Upper lobe of left lung (tissue), 6 donors: ENCODE results near the gene SLBP. TPM values are rescaled to one million over a fixed set of nuclear protein-coding genes. Genes with fewer than 3 reads are reported as not detected.

ENCODE experiments used
- ATAC-seq, 2 donors: fragments of 200-7000 bp; cut with Tn5 transposase; one replicate each; pipeline ENCODE4 v1.9.1; 2022; ENCODE audit warnings: mild to moderate bottlenecking in 2 of 2, moderate library complexity in 2 of 2; ENCODE audit not compliant: low FRiP score in 2 of 2
- DNase-seq, 2 donors: peaks; one replicate each; pipeline ENCODE4 v3.0.0-alpha.2; 2019 to 2020
- H3K27ac ChIP-seq, 4 donors: fragments of 200-600 bp; sonication (generic); one replicate each; pipeline ENCODE4 v1.5.1; 2016 to 2019
- H3K27me3 ChIP-seq, 4 donors: fragments of 200-600 bp; sonication (generic); one replicate each; pipeline ENCODE4 v1.5.1; 2017 to 2019
- H3K36me3 ChIP-seq, 4 donors: fragments of 200-600 bp; sonication (generic); one replicate each; pipeline ENCODE4 v1.5.1; 2016 to 2019
- H3K4me1 ChIP-seq, 4 donors: fragments of 200-600 bp; sonication (generic); one replicate each; pipeline ENCODE4 v1.5.1; 2018 to 2019
- H3K4me3 ChIP-seq, 4 donors: fragments of 200-600 bp; sonication (generic); one replicate each; pipeline ENCODE4 v1.5.1; 2017 to 2019; ENCODE audit warnings: mild to moderate bottlenecking in 2 of 4, moderate library complexity in 1 of 4
- H3K9me3 ChIP-seq, 4 donors: fragments of 200-600 bp; sonication (generic); one replicate each; pipeline ENCODE4 v1.5.1; 2018 to 2019
- EP300 ChIP-seq, 4 donors: sonication (generic); formaldehyde crosslinking; IDR thresholded peaks; one replicate each; pipeline ENCODE4 v1.5.1; 2017; ENCODE audit warnings: antibody characterized with exemption in 4 of 4, control low read depth in 2 of 4
- POLR2A ChIP-seq, 4 donors: fragments of 450-650 bp; IDR thresholded peaks; one replicate each; pipeline ENCODE4 v1.5.1; 2016 to 2017; ENCODE audit warnings: antibody characterized with exemption in 4 of 4, mild to moderate bottlenecking in 2 of 4
- POLR2AphosphoS5 ChIP-seq, 2 donors: sonication (generic); formaldehyde crosslinking; IDR thresholded peaks; one replicate each; pipeline ENCODE4 v1.5.1; 2017; ENCODE audit warnings: antibody characterized with exemption in 2 of 2
- WGBS, 2 donors: methylation state at CpG; one replicate each; pipeline ENCODE4 v1.1.5; 2017 to 2018; 5-methylcytosine and 5-hydroxymethylcytosine counted together
- total RNA-seq, 6 donors: library from RNA; depleted of rRNA in 4 of 6; stranded (reverse); fragments of >200 nt in 4 of 6; gene quantifications; one replicate each; pipeline versions ENCODE4 v1.1.0 to v1.2.1, GENCODE V29; 2016 to 2021
- TF ChIP-seq, protein P1 (sequence below), 6 experiments: fragments of 450-650 bp in 4 of 6; fragments of 200-600 bp in 2 of 6; sonication (generic) in 2 of 6; IDR thresholded peaks; one replicate each; pipeline ENCODE4 v1.5.1; 2016 to 2019; ENCODE audit warnings: antibody characterized with exemption in 6 of 6
- donor health status: DM: no; HTN: no; CAD: no; lungs with moderate emphysema.
- donor health status: DM: no; HTN: yes; CAD: no; lungs with severe emphysema.

SLBP gene
- total RNA-seq, 6 donors from 2014 or later = 33.0 to 51.1 (median 38.0) TPM

DNA sequence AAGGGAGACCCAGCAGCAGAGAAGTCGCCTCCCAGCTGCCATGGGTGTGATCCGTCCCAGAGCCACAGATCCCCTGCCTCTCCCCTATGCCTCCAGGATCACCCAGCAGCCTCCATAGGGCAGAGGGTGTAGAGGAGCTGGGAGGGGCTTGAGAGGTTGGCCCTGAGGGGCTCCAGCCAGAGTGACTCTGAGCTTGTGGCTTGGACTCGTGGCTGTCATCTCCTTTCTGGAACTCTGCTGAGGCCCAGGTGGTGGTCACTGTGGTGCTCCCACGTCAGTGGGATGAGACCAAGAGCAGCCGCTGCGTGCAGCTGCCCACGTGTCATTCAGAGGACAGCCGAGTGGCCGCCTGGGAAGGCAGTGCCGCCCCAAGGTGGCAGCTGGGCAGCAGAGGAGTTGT, 13.4 kb upstream of the SLBP start:
- TF ChIP-seq, protein P1, sequence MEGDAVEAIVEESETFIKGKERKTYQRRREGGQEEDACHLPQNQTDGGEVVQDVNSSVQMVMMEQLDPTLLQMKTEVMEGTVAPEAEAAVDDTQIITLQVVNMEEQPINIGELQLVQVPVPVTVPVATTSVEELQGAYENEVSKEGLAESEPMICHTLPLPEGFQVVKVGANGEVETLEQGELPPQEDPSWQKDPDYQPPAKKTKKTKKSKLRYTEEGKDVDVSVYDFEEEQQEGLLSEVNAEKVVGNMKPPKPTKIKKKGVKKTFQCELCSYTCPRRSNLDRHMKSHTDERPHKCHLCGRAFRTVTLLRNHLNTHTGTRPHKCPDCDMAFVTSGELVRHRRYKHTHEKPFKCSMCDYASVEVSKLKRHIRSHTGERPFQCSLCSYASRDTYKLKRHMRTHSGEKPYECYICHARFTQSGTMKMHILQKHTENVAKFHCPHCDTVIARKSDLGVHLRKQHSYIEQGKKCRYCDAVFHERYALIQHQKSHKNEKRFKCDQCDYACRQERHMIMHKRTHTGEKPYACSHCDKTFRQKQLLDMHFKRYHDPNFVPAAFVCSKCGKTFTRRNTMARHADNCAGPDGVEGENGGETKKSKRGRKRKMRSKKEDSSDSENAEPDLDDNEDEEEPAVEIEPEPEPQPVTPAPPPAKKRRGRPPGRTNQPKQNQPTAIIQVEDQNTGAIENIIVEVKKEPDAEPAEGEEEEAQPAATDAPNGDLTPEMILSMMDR (IDR thresholded peaks at IDR 0.05) = no peak
- TF ChIP-seq POLR2AphosphoS5 (IDR thresholded peaks at IDR 0.05) (no peak), EP300 (IDR thresholded peaks at IDR 0.05) (no peak), POLR2A (IDR thresholded peaks at IDR 0.05) (no peak)
- Histone ChIP-seq H3K27ac (peak overlapping the region in 2 of 4 donors; percentile 7 to 86), H3K36me3 (peaks cover 0 to 17% (median 4%) of the 10 kb centered on the region in 4 donors), H3K27me3 (no peaks in the 10 kb centered on the region), H3K9me3 (no peaks in the 10 kb centered on the region), H3K4me3 (no peak overlapping the region), H3K4me1 (peaks cover 42 to 67% (median 53%) of the 10 kb centered on the region in 4 donors)
- no peak for ATAC-seq
- DNase-seq = peak in 1 of 2 donors; percentile 62
- WGBS, 2 donors = 89 to 95% methylated on average over 5 to 10 of the region's 10 CpGs

DNA sequence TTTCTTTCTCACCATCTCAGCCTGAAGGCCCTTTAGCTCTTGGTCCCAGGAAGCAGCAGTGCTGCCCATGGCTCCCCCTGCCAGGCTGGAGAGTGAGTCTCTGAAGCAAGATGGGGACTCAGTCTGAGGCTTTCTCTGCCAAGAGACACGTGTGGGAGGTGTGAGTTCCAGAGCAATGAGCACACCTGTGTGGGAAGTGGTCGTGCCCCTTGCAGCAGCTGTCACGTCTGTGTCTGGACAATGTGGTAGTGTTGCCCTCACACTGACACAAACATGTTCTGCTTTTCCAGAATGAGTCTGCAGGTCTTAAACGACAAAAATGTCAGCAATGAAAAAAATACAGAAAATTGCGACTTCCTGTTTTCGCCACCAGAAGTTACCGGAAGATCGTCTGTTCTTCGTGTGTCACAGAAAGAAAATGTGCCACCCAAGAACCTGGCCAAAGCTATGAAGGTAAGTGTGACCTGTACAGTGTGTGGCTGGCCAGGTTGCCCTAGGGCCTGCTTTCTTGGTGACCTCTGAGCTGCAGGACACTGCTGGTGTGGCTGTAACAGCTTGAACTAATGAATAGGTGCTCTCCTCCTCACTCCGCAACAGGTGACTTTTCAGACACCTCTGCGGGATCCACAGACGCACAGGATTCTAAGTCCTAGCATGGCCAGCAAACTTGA, 11.1 kb upstream of the SLBP start:
- H3K36me3 ChIP-seq = peaks cover 0 to 11% (median 6%) of the 10 kb centered on the region in 4 donors
- no peaks in the 10 kb centered on the region for H3K9me3 ChIP-seq
- TF ChIP-seq POLR2AphosphoS5 (IDR thresholded peaks at IDR 0.05) (no peak), EP300 (IDR thresholded peaks at IDR 0.05) (no peak), POLR2A (IDR thresholded peaks at IDR 0.05) (peak in 1 of 4 donors; percentile 52)
- TF ChIP-seq, protein P1 (IDR thresholded peaks at IDR 0.05) = no peak
- H3K4me1 ChIP-seq = peaks cover 39 to 64% (median 53%) of the 10 kb centered on the region in 4 donors
- no peaks in the 10 kb centered on the region for H3K27me3 ChIP-seq
- WGBS, 2 donors = 67 to 71% methylated on average over 12 of the region's 12 CpGs
- peak overlapping the region; percentile 85 to 96 (median 94) for H3K27ac ChIP-seq
- H3K4me3 ChIP-seq = peak overlapping the region in 3 of 4 donors; percentile 6 to 79 (median 25)
- ATAC-seq = no peak
- DNase-seq = no peak

GRCh38 chr4:1722551-1723118, 10.5 kb upstream of the SLBP start:
- ATAC-seq (no peak), DNase-seq (peak in 1 of 2 donors; percentile 31)
- Histone ChIP-seq H3K27ac (peak overlapping the region; percentile 85 to 96 (median 94)), H3K4me3 (peak overlapping the region in 3 of 4 donors; percentile 4 to 83 (median 79)), H3K36me3 (peaks cover 0 to 11% (median 5%) of the 10 kb centered on the region in 4 donors), H3K4me1 (peaks cover 33 to 57% (median 47%) of the 10 kb centered on the region in 4 donors), H3K9me3 (no peaks in the 10 kb centered on the region), H3K27me3 (no peaks in the 10 kb centered on the region)
- TF ChIP-seq, protein P1 (IDR thresholded peaks at IDR 0.05) = no peak
- no peak for TF ChIP-seq POLR2AphosphoS5 (IDR thresholded peaks at IDR 0.05)
- no peak for TF ChIP-seq POLR2A (IDR thresholded peaks at IDR 0.05)
- TF ChIP-seq EP300 (IDR thresholded peaks at IDR 0.05) = no peak
- 36 to 47% methylated on average over 18 of the region's 18 CpGs for WGBS, 2 donors

GRCh38 chr4:1721666-1722550, 9.8 kb upstream of the SLBP start:
- peaks cover 28 to 52% (median 42%) of the 10 kb centered on the region in 4 donors for H3K4me1 ChIP-seq

More at GRCh38 chr4:1721666-1722550, 9.8 kb upstream of the SLBP start:
- Histone ChIP-seq H3K36me3 (peaks cover 0 to 18% (median 9%) of the 10 kb centered on the region in 4 donors), H3K27ac (peak overlapping the region; percentile 85 to 96 (median 94)), H3K4me3 (peak overlapping the region; percentile 12 to 83 (median 76)), H3K9me3 (no peaks in the 10 kb centered on the region), H3K27me3 (no peaks in the 10 kb centered on the region)
- ATAC-seq = no peak
- peak in 1 of 2 donors; percentile 24 for DNase-seq
- TF ChIP-seq EP300 (IDR thresholded peaks at IDR 0.05) = no peak
- no peak for TF ChIP-seq POLR2AphosphoS5 (IDR thresholded peaks at IDR 0.05)
- TF ChIP-seq, protein P1 (IDR thresholded peaks at IDR 0.05) = no peak
- no peak for TF ChIP-seq POLR2A (IDR thresholded peaks at IDR 0.05)
- 5 to 8% methylated on average over 32 to 35 of the region's 61 CpGs for WGBS, 2 donors
